Tibial nerve (tissue), 4 donors: Measurements from ENCODE around the gene CDK15. TPM values are rescaled to one million over a fixed set of nuclear protein-coding genes. Genes with fewer than 3 reads are reported as not detected.
A peak's percentile ranks its signal among the peaks of the same experiment; 100 is the strongest.

Experiments
- DNase-seq, 2 donors: peaks; one replicate each; pipeline ENCODE4 v3.0.0-alpha.2; 2019; ENCODE audit warnings: low spot score in 2 of 2
- H3K27ac ChIP-seq, 4 donors: fragments of 200-600 bp; sonication (generic) in 3 of 4; one replicate each; pipeline ENCODE4 v1.5.1; 2017 to 2019; ENCODE audit warnings: mild to moderate bottlenecking in 1 of 4
- H3K27me3 ChIP-seq, 2 donors: fragments of 200-600 bp; sonication (generic) in 1 of 2; one replicate each; pipeline versions ENCODE4 v1.5.1 to v1.6.0; 2017 to 2019
- H3K36me3 ChIP-seq, 3 donors: fragments of 200-600 bp; sonication (generic); one replicate each; pipeline ENCODE4 v1.5.1; 2018 to 2019
- H3K4me1 ChIP-seq, 4 donors: fragments of 200-600 bp; sonication (generic) in 3 of 4; one replicate each; pipeline ENCODE4 v1.5.1; 2017 to 2019
- H3K4me3 ChIP-seq, 4 donors: fragments of 200-600 bp; sonication (generic) in 3 of 4; one replicate each; pipeline ENCODE4 v1.5.1; 2017 to 2019; ENCODE audit warnings: mild to moderate bottlenecking in 1 of 4, moderate library complexity in 1 of 4
- H3K9me3 ChIP-seq, 4 donors: fragments of 200-600 bp; sonication (generic) in 3 of 4; one replicate each; pipeline ENCODE4 v1.5.1; 2017 to 2019
- EP300 ChIP-seq, 2 donors: sonication (generic); formaldehyde crosslinking; IDR thresholded peaks; one replicate each; pipeline ENCODE4 v1.6.1; 2017; ENCODE audit warnings: antibody characterized with exemption in 2 of 2, mild to moderate bottlenecking in 1 of 2
- POLR2A ChIP-seq, 2 donors: fragments of 450-650 bp; IDR thresholded peaks; one replicate each; pipeline ENCODE4 v1.6.1; 2017; ENCODE audit warnings: antibody characterized with exemption in 2 of 2, mild to moderate bottlenecking in 2 of 2, moderate library complexity in 2 of 2
- WGBS, 2 donors: methylation state at CpG; one replicate each; pipeline ENCODE4 v1.1.5; 2018; 5-methylcytosine and 5-hydroxymethylcytosine counted together
- total RNA-seq, 4 donors: library from RNA; depleted of rRNA; stranded (reverse); fragments of >200 nt; gene quantifications; one replicate each; pipeline ENCODE4 v1.1.0, GENCODE V29; 2016
- TF ChIP-seq, protein P1 (sequence below), 5 experiments: fragments of 200-600 bp in 3 of 5; fragments of 450-650 bp in 2 of 5; sonication (generic) in 3 of 5; IDR thresholded peaks; one replicate each; pipeline ENCODE4 v1.5.1; 2016 to 2019; ENCODE audit warnings: antibody characterized with exemption in 5 of 5, mild to moderate bottlenecking in 3 of 5, moderate library complexity in 2 of 5

Gene CDK15
- total RNA-seq, 4 donors from 2014 or later: 0.90 to 6.5 (median 1.4) TPM

GRCh38 chr2:201775326-201775725, 31.0 kb upstream of the CDK15 start:
- no peaks in the 10 kb centered on the region for H3K27me3 ChIP-seq
- H3K36me3 ChIP-seq: no peaks in the 10 kb centered on the region
- H3K9me3 ChIP-seq: no peaks in the 10 kb centered on the region
- TF ChIP-seq, protein P1, sequence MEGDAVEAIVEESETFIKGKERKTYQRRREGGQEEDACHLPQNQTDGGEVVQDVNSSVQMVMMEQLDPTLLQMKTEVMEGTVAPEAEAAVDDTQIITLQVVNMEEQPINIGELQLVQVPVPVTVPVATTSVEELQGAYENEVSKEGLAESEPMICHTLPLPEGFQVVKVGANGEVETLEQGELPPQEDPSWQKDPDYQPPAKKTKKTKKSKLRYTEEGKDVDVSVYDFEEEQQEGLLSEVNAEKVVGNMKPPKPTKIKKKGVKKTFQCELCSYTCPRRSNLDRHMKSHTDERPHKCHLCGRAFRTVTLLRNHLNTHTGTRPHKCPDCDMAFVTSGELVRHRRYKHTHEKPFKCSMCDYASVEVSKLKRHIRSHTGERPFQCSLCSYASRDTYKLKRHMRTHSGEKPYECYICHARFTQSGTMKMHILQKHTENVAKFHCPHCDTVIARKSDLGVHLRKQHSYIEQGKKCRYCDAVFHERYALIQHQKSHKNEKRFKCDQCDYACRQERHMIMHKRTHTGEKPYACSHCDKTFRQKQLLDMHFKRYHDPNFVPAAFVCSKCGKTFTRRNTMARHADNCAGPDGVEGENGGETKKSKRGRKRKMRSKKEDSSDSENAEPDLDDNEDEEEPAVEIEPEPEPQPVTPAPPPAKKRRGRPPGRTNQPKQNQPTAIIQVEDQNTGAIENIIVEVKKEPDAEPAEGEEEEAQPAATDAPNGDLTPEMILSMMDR (IDR thresholded peaks at IDR 0.05): no peak
- TF ChIP-seq EP300 (IDR thresholded peaks at IDR 0.05): no peak
- no peak for TF ChIP-seq POLR2A (IDR thresholded peaks at IDR 0.05)
- DNase-seq: no peak
- H3K27ac ChIP-seq: no peak overlapping the region
- WGBS, 2 donors: 94 to 100% methylated on average over 1 of the region's 1 CpG
- H3K4me1 ChIP-seq: peaks cover 0 to 46% (median 10%) of the 10 kb centered on the region in 4 donors
- H3K4me3 ChIP-seq: no peak overlapping the region

GRCh38 chr2:201777043-201777442, 29.3 kb upstream of the CDK15 start:
- Histone ChIP-seq H3K27ac (no peak overlapping the region), H3K27me3 (no peaks in the 10 kb centered on the region), H3K36me3 (no peaks in the 10 kb centered on the region), H3K9me3 (no peaks in the 10 kb centered on the region), H3K4me1 (peaks cover 0 to 50% (median 10%) of the 10 kb centered on the region in 4 donors), H3K4me3 (no peak overlapping the region)
- no peak for DNase-seq
- TF ChIP-seq POLR2A (IDR thresholded peaks at IDR 0.05) (no peak), EP300 (IDR thresholded peaks at IDR 0.05) (no peak)
- TF ChIP-seq, protein P1 (IDR thresholded peaks at IDR 0.05): no peak

DNA sequence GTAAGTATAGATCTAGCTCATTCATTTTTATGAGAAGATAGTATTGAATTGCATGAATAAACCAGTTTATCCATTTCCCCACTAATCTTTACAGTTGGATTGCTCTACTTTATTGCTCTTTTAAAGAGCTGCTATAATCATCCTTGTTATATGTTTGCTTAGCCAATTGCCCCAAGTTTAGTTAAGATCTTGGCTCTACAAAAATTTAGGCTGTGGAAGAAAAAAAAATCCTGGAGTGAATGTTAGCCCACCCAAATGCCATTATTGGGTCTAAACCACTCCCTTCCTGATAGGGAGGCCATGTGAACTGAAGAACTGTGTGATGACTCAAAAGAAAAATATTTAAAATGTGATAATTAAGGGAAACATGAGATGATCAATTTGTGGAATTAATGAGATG, 28.5 kb upstream of the CDK15 start:
- Histone ChIP-seq H3K9me3 (no peaks in the 10 kb centered on the region), H3K4me1 (peaks cover 0 to 50% (median 10%) of the 10 kb centered on the region in 4 donors), H3K36me3 (no peaks in the 10 kb centered on the region), H3K27me3 (no peaks in the 10 kb centered on the region), H3K4me3 (no peak overlapping the region), H3K27ac (no peak overlapping the region)
- TF ChIP-seq POLR2A (IDR thresholded peaks at IDR 0.05): no peak
- TF ChIP-seq, protein P1 (IDR thresholded peaks at IDR 0.05): no peak
- no peak for TF ChIP-seq EP300 (IDR thresholded peaks at IDR 0.05)
- DNase-seq: no peak

DNA sequence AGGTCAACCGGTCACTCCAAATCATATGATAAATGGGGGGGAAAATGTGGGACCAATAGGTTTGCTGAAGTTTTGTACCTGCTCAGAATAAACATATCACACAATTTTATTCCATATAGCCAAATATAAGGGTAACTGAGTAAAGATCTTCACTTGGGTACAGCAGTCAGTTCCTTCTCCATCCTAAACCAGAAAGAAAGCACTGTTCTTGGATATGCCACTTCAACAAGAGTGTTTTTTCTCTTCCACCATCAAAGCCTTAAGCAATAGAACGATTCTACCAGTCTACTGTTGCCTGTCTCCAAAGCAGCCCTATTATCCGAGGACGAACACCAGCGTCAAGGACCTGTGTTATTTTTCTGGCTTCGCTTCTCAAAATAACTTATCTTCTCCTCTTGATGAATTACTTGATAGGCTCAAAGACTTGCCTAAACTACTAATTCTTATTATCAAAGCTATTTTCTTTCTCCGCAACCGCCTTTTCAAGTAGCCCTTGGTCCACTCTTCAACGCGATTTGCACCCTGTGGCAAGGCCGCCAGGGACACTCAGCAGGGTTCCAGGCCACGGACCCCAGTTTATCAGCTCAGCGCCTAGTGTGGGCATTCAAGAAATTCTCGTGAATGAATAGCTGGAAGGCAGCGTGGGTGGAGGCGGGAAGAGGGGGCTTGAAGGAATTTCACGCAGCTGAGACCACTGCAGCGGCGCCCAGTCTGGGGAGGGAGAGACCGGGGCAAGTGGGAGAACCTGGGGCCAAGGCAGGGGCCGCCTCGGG, 26.2 kb upstream of the CDK15 start:
- 4% methylated on average over 21 to 22 of the region's 22 CpGs for WGBS, 2 donors
- H3K27ac ChIP-seq: peak overlapping the region; percentile 84 to 96 (median 90)

More for the DNA sequence above, 26.2 kb upstream of the CDK15 start:
- peaks cover 0 to 50% (median 10%) of the 10 kb centered on the region in 4 donors for H3K4me1 ChIP-seq
- peak overlapping the region; percentile 54 to 93 (median 77) for H3K4me3 ChIP-seq
- DNase-seq: peak in 1 of 2 donors; percentile 25
- H3K27me3 ChIP-seq: no peaks in the 10 kb centered on the region
- H3K9me3 ChIP-seq: no peaks in the 10 kb centered on the region
- TF ChIP-seq POLR2A (IDR thresholded peaks at IDR 0.05) (no peak), EP300 (IDR thresholded peaks at IDR 0.05) (no peak)
- TF ChIP-seq, protein P1 (IDR thresholded peaks at IDR 0.05): no peak
- H3K36me3 ChIP-seq: no peaks in the 10 kb centered on the region
